Activated CD4-positive, alpha-beta memory T cell treated with anti-CD3 and anti-CD28 coated beads, Interleukin-2, amount 10 ng/mL, durations not matched to agents 7 days and 5 days (primary cell): ENCODE measurements around the gene SLC2A10. TPM values are rescaled to one million over a fixed set of nuclear protein-coding genes. Genes with fewer than 3 reads are reported as not detected.

Source experiments
- CTCF ChIA-PET: fragments of 350-600 bp; sonication (Branson Sonifier 250); formaldehyde crosslinking; loops from one replicate; lab custom pipeline; 2021; ENCODE audit warnings: antibody characterized with exemption, inconsistent platforms; lab: Charles Lee
- POLR2A ChIA-PET: fragments of 350-600 bp; sonication (Branson Sonifier 250); formaldehyde crosslinking; loops from one replicate; lab custom pipeline; 2021; ENCODE audit warnings: antibody characterized with exemption; lab: Charles Lee
- DNase-seq: peaks from one replicate; pipeline ENCODE4 v3.0.0-alpha.2; 2020
- H3K27ac Mint-ChIP-seq: one replicate; pipeline ENCODE4 v1.8.0; 2021; ENCODE audit warnings: mild to moderate bottlenecking, mixed read lengths
- H3K27me3 Mint-ChIP-seq: one replicate; pipeline ENCODE4 v1.8.0; 2021; ENCODE audit warnings: mixed read lengths
- H3K36me3 Mint-ChIP-seq: one replicate; pipeline ENCODE4 v1.8.0; 2021; ENCODE audit warnings: low read depth, mixed read lengths
- H3K4me1 Mint-ChIP-seq: one replicate; pipeline ENCODE4 v1.8.0; 2021; ENCODE audit warnings: mixed read lengths
- H3K4me3 Mint-ChIP-seq: one replicate; pipeline ENCODE4 v1.8.0; 2021; ENCODE audit warnings: mild to moderate bottlenecking, mixed read lengths
- H3K9me3 Mint-ChIP-seq: one replicate; pipeline ENCODE4 v1.8.0; 2021; ENCODE audit warnings: mixed read lengths
- total RNA-seq, 2 experiments: library from RNA; stranded (reverse); gene quantifications; one replicate each; pipeline ENCODE4 v1.2.3, GENCODE V29; 2021

The SLC2A10 gene
- total RNA-seq, 2 experiments from 2014 or later: not detected

DNA sequence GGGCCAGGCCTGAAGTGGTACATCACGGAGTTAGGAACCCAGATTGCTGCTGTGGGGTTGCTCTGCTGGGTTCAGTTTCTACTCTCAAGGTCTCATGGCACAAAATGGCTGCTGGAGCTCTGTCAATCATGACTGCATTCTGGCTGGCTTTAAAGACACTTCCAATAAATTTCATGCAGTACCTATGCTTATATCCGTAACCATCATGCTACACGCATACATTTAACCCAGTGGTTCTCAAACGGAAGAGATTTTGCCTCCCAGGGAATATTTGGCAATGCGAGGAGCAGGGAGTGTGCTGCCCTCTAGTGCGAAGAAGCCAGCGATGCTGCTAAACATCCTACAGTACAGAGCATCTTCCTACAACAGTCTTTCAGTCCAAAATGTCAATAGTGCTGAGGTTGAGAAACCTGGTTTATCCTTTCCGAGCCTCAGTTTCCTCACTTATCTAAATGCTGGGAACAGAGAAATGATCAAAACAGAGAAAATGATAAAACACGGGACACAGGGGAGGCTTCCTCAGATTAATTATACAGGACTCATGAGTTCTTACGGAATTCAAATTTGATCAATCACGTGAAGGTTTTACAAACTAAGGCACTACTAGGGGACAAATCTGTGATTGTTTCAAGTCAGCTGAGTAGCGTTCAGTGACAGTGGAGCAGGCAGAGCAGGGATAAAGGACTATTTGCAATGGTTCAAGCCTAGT, 9.6 kb upstream of the SLC2A10 start:
- H3K27ac Mint-ChIP-seq: no peak overlapping the region
- CTCF ChIA-PET: interaction anchor here (1.3 kb wide), 1 partner anchor 10 kb away, joined by 10 read pairs; the partner anchor contains the start of gene TP53RK
- DNase-seq: no peak
- H3K4me3 Mint-ChIP-seq: no peak overlapping the region
- H3K9me3 Mint-ChIP-seq: peaks cover 2% of the 10 kb centered on the region
- H3K4me1 Mint-ChIP-seq: peaks cover 3% of the 10 kb centered on the region
- POLR2A ChIA-PET: interaction anchor here (1.0 kb wide), 1 partner anchor 11 kb away, joined by 3 read pairs; no protein-coding TSS in a partner anchor
- H3K27me3 Mint-ChIP-seq: peaks cover 22% of the 10 kb centered on the region
- H3K36me3 Mint-ChIP-seq: no peaks in the 10 kb centered on the region

DNA sequence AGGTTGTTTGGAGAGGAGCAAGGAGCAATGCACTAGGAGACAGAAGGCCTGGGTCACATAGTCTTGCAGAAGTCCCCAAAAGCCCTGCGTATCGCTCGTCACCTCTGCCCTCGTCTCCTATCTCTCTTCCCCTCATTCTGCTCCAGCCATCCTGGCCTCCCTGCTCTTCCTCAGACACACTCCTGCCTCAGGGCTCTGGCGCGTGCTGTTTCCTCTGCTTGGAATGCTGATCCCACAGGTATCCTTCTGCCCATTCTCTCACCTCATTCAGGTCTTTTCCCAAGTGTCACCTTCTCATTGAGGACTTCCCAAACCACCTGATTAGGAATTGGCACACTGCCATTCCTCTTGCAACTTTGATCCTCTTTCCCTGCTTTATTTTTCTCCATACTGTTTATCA, 9.0 kb upstream of the SLC2A10 start:
- no peak overlapping the region for H3K27ac Mint-ChIP-seq
- H3K4me3 Mint-ChIP-seq: no peak overlapping the region
- ChIA-PET CTCF (no interaction called here), POLR2A (no interaction called here)
- peaks cover 27% of the 10 kb centered on the region for H3K27me3 Mint-ChIP-seq
- H3K4me1 Mint-ChIP-seq: peaks cover 3% of the 10 kb centered on the region
- DNase-seq: no peak
- no peaks in the 10 kb centered on the region for H3K36me3 Mint-ChIP-seq
- peaks cover 2% of the 10 kb centered on the region for H3K9me3 Mint-ChIP-seq

DNA sequence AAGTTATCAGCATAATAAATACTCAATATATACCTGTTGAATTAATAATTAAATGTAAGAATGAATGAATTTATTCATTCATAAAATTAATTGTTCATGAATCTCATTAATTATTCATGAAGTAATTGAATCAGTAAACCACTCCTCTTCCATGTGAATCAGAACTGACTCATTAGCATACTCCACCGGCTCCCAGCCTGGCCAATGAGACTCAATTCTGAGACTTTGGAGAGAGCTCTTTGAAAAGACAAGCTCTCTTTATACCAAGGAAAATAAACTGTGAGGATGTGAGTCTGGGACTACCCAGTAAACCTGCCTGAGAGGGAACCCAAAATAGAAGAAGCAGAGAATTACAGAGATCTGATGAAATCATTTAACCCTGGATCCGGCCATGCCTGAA, 8.4 kb upstream of the SLC2A10 start:
- H3K27ac Mint-ChIP-seq: no peak overlapping the region
- ChIA-PET POLR2A (no interaction called here), CTCF (interaction anchor here (1.0 kb wide), 1 partner anchor 11 kb away, joined by 4 read pairs; the partner anchor contains the start of gene TP53RK)
- no peaks in the 10 kb centered on the region for H3K36me3 Mint-ChIP-seq
- no peaks in the 10 kb centered on the region for H3K4me1 Mint-ChIP-seq
- DNase-seq: no peak
- H3K9me3 Mint-ChIP-seq: peaks cover 2% of the 10 kb centered on the region
- no peak overlapping the region for H3K4me3 Mint-ChIP-seq
- H3K27me3 Mint-ChIP-seq: peaks cover 27% of the 10 kb centered on the region

DNA sequence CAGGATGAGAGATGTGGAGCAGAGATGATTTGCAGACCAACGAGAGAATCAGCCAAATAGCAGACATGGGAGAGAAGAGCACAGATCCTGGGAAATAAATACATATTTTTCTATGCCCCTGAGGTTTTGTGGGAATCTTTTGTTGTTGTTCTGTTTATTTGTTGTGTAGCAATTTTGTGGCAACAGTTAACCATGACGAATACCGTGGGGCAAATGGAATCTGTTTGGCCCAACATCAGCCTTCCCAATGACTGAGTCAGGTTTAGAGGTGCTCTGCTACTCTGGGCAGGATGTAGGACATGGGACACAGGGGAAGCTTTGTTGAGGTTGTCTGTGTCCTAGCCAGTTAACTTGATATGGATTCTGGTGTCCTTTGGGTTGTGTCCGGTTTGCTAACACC, 7.9 kb upstream of the SLC2A10 start:
- H3K27ac Mint-ChIP-seq: no peak overlapping the region
- no peaks in the 10 kb centered on the region for H3K36me3 Mint-ChIP-seq
- no peaks in the 10 kb centered on the region for H3K4me1 Mint-ChIP-seq
- DNase-seq: no peak
- peaks cover 32% of the 10 kb centered on the region for H3K27me3 Mint-ChIP-seq
- peaks cover 2% of the 10 kb centered on the region for H3K9me3 Mint-ChIP-seq
- ChIA-PET POLR2A (no interaction called here), CTCF (interaction anchor here (1.0 kb wide), 1 partner anchor 12 kb away, joined by 4 read pairs; the partner anchor contains the start of gene TP53RK)
- H3K4me3 Mint-ChIP-seq: no peak overlapping the region

DNA sequence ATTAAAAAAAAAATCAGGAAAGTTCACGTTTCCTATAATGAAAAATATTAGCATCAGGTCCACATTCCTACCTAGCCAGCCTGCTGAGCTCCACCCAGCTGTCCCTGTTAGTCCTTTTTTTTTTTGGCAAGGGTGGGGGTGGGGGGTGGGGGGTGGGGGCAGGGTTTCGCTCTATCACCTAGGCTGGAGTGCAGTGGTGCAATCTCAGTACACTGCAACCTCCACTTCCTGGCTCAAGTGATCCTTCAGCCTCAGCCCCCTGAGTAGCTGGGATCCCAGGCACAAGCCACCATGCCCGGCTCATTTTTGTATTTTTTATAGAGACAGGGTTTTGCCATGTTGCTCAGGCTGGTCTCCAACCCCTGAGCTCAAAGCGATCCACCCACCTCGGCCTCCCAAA, 7.5 kb upstream of the SLC2A10 start:
- Mint-ChIP-seq H3K4me3 (no peak overlapping the region), H3K36me3 (no peaks in the 10 kb centered on the region), H3K27me3 (peaks cover 35% of the 10 kb centered on the region), H3K27ac (no peak overlapping the region), H3K4me1 (no peaks in the 10 kb centered on the region), H3K9me3 (peaks cover 2% of the 10 kb centered on the region)
- DNase-seq: no peak
- CTCF ChIA-PET: interaction anchor here (1.0 kb wide), 1 partner anchor 12 kb away, joined by 4 read pairs; the partner anchor contains the start of gene TP53RK
- POLR2A ChIA-PET: no interaction called here

DNA sequence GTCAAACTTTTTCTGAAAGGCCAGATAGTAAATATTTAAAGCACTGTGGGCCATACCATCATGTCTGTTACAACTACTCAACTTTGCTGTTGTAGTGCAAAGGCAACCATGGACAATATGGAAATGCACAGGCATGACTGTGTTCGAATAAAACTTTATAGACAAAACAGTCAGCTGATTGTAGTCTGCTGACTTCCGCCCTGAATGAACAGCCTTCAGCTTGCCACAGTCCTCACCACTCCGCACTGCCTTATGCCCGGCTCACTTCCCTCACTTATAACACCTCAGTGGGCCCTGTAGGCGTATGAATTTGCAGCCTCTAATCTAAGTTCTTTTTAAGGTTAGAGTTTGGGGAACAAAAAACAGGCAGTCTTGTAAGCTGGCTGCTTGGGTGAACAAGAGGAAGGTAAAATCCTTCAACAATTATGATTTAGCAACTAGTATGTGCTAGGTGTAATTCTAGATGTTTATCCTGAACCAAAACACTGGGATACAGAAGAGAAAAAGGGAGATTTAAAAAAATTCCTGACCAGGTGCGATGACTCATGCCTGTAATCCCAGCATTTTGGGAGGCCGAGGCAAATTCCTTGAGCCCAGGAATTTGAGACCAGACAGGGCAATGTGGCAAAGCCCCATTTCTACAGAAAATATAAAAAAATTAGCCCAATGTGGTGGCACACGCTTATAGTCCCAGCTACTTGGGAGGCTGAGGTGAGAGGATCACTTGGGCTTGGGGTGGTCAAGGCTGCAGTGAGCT, 6.8 kb upstream of the SLC2A10 start:
- peaks cover 41% of the 10 kb centered on the region for H3K27me3 Mint-ChIP-seq
- ChIA-PET CTCF (interaction anchor here (1.2 kb wide), 1 partner anchor 14 kb away, joined by 3 read pairs; the partner anchor contains the start of gene TP53RK), POLR2A (no interaction called here)
- peaks cover 2% of the 10 kb centered on the region for H3K9me3 Mint-ChIP-seq
- no peaks in the 10 kb centered on the region for H3K36me3 Mint-ChIP-seq
- no peak overlapping the region for H3K27ac Mint-ChIP-seq
- DNase-seq: no peak
- H3K4me3 Mint-ChIP-seq: no peak overlapping the region
- no peaks in the 10 kb centered on the region for H3K4me1 Mint-ChIP-seq

DNA sequence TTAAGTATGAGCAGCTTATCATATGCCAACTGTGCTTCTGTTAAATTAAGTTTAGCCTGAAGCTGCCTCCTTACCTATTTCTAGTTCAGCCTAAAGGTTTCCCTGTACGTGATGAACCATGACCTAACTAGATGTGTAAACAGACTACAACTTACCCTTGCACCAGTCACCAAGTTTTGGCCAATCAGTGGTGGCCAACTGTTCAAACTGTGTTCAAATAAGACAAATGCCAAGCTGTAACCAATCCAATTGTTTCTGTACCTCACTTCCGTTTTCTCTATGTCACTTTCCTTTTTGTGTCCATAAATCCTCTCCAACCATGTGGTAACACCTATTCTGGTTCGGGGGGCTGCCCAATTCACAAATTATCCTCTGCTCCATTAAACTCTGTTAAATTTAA, 6.0 kb upstream of the SLC2A10 start:
- no peak overlapping the region for H3K4me3 Mint-ChIP-seq
- H3K36me3 Mint-ChIP-seq: no peaks in the 10 kb centered on the region
- POLR2A ChIA-PET: no interaction called here
- H3K27ac Mint-ChIP-seq: no peak overlapping the region
- H3K9me3 Mint-ChIP-seq: peaks cover 2% of the 10 kb centered on the region
- peaks cover 49% of the 10 kb centered on the region for H3K27me3 Mint-ChIP-seq
- no peak for DNase-seq
- CTCF ChIA-PET: interaction anchor here (1.0 to 1.2 kb wide), 2 partner anchors 9 to 15 kb away, joined by 3 read pairs; partner anchors contain the start of gene TP53RK
- H3K4me1 Mint-ChIP-seq: no peaks in the 10 kb centered on the region

DNA sequence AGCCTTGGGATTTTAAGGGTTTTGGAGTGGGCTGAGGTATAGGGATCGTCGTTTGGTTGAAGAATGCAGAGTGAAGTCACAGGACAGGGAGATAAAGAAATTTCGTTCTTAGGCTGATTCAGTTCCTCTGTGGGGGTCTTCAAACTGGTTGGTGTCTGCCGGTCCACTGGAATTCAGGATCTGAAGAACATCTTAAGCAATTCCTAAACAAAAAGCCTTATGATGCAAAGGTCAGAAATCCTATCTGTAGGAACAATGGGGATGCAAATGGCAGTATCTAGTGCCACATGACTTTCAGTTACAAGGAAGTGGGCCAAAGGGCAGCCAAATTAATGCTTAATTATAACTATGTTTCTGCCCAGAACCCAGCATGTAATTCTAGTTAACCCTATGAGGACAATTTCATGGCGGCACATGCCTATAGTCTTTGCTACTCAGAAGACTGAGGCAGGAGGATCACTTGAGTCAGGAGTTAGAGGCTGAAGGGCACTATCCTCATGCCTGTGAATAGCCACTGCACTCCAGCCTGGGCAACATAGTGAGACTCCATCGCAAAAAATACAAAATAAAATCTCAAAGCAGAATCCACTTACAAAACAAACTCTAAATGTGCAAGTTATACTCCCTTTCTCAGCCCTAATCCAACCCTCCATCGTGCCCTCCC, 4.6 kb upstream of the SLC2A10 start:
- Mint-ChIP-seq H3K27ac (no peak overlapping the region), H3K4me1 (peaks cover 2% of the 10 kb centered on the region), H3K4me3 (no peak overlapping the region), H3K9me3 (no peaks in the 10 kb centered on the region), H3K36me3 (no peaks in the 10 kb centered on the region), H3K27me3 (peaks cover 55% of the 10 kb centered on the region)
- POLR2A ChIA-PET: no interaction called here
- no peak for DNase-seq
- CTCF ChIA-PET: no interaction called here

DNA sequence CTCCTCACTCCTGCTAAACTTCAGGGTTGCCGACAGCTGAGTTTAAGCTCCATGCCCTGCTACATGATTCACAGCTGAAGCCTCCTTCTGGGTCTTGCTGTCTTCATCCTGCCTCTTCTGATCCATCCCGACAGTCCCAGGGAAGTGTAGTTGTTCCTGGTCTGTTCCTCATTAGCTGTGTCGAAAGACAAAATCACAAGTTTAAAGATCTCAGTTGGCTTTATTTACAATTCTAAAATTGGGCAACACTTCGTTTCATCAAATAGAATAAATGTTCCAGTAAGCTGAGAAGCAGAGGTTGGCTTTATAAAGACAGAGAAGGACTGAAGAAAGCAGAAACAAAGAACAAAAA, 4.1 kb upstream of the SLC2A10 start:
- no peak for DNase-seq
- H3K4me3 Mint-ChIP-seq: no peak overlapping the region
- H3K27me3 Mint-ChIP-seq: peaks cover 56% of the 10 kb centered on the region
- H3K36me3 Mint-ChIP-seq: no peaks in the 10 kb centered on the region
- H3K4me1 Mint-ChIP-seq: peaks cover 2% of the 10 kb centered on the region
- H3K9me3 Mint-ChIP-seq: no peaks in the 10 kb centered on the region
- no peak overlapping the region for H3K27ac Mint-ChIP-seq
- ChIA-PET CTCF (no interaction called here), POLR2A (no interaction called here)

DNA sequence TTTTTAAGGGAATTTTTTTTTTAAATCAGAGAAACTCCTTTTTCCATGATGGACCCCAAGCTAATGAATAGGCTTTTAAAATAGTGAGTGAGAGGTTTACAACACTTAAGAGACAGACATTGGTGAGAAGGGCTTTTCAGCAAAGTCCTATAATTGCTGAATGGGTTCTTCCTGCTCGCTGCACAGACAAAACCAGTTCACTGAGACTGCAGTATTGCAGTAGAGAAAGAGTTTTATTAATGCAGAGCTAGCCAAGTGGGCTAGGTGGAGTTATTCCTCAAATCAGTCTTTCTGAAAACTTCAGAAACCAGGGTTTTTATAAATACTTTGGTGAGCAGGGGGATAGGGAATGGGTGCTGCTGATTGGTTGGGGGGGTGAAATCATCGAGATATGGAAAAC, 3.2 kb upstream of the SLC2A10 start:
- Mint-ChIP-seq H3K9me3 (no peaks in the 10 kb centered on the region), H3K36me3 (no peaks in the 10 kb centered on the region), H3K27me3 (peaks cover 61% of the 10 kb centered on the region), H3K27ac (no peak overlapping the region), H3K4me1 (peaks cover 2% of the 10 kb centered on the region), H3K4me3 (no peak overlapping the region)
- DNase-seq: no peak
- CTCF ChIA-PET: no interaction called here
- POLR2A ChIA-PET: no interaction called here

DNA sequence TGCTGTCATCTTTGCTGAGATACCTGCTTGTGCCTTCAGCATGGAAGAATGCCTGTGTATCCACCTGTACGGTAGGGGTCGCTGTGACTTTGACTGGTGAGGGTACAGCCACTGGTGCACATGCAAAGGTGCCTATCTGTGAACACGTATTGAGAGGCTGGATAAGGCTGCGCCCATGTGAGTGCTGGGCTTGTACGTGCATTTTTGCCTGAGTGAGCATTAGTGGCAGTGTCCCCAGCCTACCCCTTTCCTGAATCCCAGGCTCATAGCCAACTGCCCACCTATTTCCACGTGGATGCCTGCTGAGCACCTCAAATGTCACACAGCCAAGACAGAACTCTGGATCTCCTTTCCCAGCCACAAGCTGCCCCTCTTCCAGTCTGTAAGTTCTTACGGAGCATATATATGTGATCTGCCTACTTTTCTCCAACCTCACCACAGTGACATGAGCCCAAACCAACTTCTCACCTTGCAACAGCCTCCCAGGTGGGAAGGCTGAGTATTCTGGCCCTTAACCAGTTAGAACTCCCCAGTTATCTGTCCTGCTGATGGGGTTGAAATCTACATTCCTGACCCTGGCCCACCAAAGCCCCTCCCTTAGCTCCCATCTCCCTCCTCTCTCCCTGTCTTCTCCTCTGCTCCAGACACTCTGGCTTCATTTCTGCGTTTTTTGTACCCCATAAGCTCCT, 1.1 kb upstream of the SLC2A10 start:
- CTCF ChIA-PET: interaction anchor here (1.2 kb wide), 1 partner anchor 23 kb away, joined by 4 read pairs; no protein-coding TSS in a partner anchor

DNA sequence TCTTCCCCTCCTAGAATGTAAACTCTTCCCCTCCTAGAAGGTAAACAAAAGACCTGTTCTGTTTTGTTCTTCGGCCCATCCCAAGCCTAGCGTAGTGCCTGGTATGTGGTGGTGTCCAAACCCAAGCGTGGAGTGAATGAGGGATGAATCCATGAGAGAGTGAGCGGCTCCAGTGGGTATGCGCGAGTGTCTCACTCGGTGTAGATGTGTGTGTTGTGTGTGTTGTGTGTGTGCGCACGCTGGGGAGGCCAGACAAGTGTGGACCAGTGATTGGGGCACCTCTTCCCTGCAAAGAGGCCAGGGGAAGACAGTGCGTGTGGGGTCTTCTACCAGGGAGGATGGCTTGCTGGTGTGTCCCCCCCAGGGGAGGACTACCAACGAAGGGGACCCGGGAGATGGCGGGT, 392 bp upstream of the SLC2A10 start:
- H3K36me3 Mint-ChIP-seq: no peaks in the 10 kb centered on the region
- no peaks in the 10 kb centered on the region for H3K9me3 Mint-ChIP-seq
- peaks cover 62% of the 10 kb centered on the region for H3K27me3 Mint-ChIP-seq
- no peak overlapping the region for H3K4me3 Mint-ChIP-seq
- no peak overlapping the region for H3K27ac Mint-ChIP-seq
- ChIA-PET CTCF (no interaction called here), POLR2A (no interaction called here)
- DNase-seq: no peak
- H3K4me1 Mint-ChIP-seq: peaks cover 2% of the 10 kb centered on the region

More for the DNA sequence above, 1.1 kb upstream of the SLC2A10 start:
- Mint-ChIP-seq H3K27ac (no peak overlapping the region), H3K4me3 (no peak overlapping the region), H3K9me3 (no peaks in the 10 kb centered on the region), H3K4me1 (peaks cover 2% of the 10 kb centered on the region), H3K27me3 (peaks cover 65% of the 10 kb centered on the region), H3K36me3 (no peaks in the 10 kb centered on the region)
- no peak for DNase-seq
- POLR2A ChIA-PET: no interaction called here
